ENCODE measurements around the gene SUFU. TPM values are rescaled to one million over a fixed set of nuclear protein-coding genes. Genes with fewer than 3 reads are reported as not detected.

SUFU gene
- polyA plus RNA-seq, 1 experiment, result 8.5 TPM

- Histone ChIP-seq H3K27me3 (ENCODE audit: control insufficient read depth, insufficient read depth, low read length) (no peaks in the 10 kb centered on the region), H3K4me3 (ENCODE audit: low read depth, low read length) (no peak overlapping the region), H3K36me3 (ENCODE audit: control insufficient read depth, insufficient read depth, low read length) (peaks cover 13% of the 10 kb centered on the region)
- POLR2A ChIA-PET, result no interaction called here
- DNase-seq (ENCODE audit: low read depth), result no peak
- CTCF ChIA-PET, result interaction anchor here (0.6 to 3.5 kb wide), 16 partner anchors 8 to 119 kb away, joined by 3 to 20 read pairs (median 4); partner anchors contain the start of gene SUFU
- TF ChIP-seq CTCF (IDR thresholded peaks at IDR 0.05; ENCODE audit: insufficient read depth, low read depth, low read length), result no peak
These were observed 93.6 kb downstream of the SUFU start for GRCh38 chr10:102597131-102597991.

GRCh38 chr10:102598243-102598642 lies 94.5 kb downstream of the SUFU start:
- TF ChIP-seq CTCF (IDR thresholded peaks at IDR 0.05; ENCODE audit: insufficient read depth, low read depth, low read length), result no peak
- Histone ChIP-seq H3K4me3 (ENCODE audit: low read depth, low read length) (no peak overlapping the region), H3K36me3 (ENCODE audit: control insufficient read depth, insufficient read depth, low read length) (peaks cover 13% of the 10 kb centered on the region), H3K27me3 (ENCODE audit: control insufficient read depth, insufficient read depth, low read length) (no peaks in the 10 kb centered on the region)
- POLR2A ChIA-PET, result no interaction called here
- no peak for DNase-seq (ENCODE audit: low read depth)
- CTCF ChIA-PET, result interaction anchor here (1.0 to 2.9 kb wide), 5 partner anchors 10 to 120 kb away, joined by 3 to 20 read pairs (median 4); no protein-coding TSS in a partner anchor

- Histone ChIP-seq H3K27me3 (ENCODE audit: control insufficient read depth, insufficient read depth, low read length) (no peaks in the 10 kb centered on the region), H3K4me3 (ENCODE audit: low read depth, low read length) (no peak overlapping the region), H3K36me3 (ENCODE audit: control insufficient read depth, insufficient read depth, low read length) (peaks cover 11% of the 10 kb centered on the region)
- no peak for DNase-seq (ENCODE audit: low read depth)
- ChIA-PET POLR2A (no interaction called here), CTCF (interaction anchor here (0.7 to 1.4 kb wide), 3 partner anchors 16 to 96 kb away, joined by 3 to 4 read pairs (median 3); partner anchors contain the start of genes SUFU and TRIM8)
- no peak for TF ChIP-seq CTCF (IDR thresholded peaks at IDR 0.05; ENCODE audit: insufficient read depth, low read depth, low read length)
These were observed 96.0 kb downstream of the SUFU start for GRCh38 chr10:102599565-102600327.

GRCh38 chr10:102600816-102601215 lies 97.0 kb downstream of the SUFU start:
- H3K27me3 ChIP-seq (ENCODE audit: control insufficient read depth, insufficient read depth, low read length), result no peaks in the 10 kb centered on the region
- POLR2A ChIA-PET, result no interaction called here
- no peak overlapping the region for H3K4me3 ChIP-seq (ENCODE audit: low read depth, low read length)
- no peak for DNase-seq (ENCODE audit: low read depth)
- no peak for TF ChIP-seq CTCF (IDR thresholded peaks at IDR 0.05; ENCODE audit: insufficient read depth, low read depth, low read length)
- CTCF ChIA-PET, result interaction anchor here (0.7 to 1.9 kb wide), 4 partner anchors 9 to 97 kb away, joined by 3 to 5 read pairs (median 4); partner anchors contain the start of genes SUFU and TRIM8
- peaks cover 11% of the 10 kb centered on the region for H3K36me3 ChIP-seq (ENCODE audit: control insufficient read depth, insufficient read depth, low read length)

GRCh38 chr10:102601639-102602038 lies 97.9 kb downstream of the SUFU start:
- TF ChIP-seq CTCF (IDR thresholded peaks at IDR 0.05; ENCODE audit: insufficient read depth, low read depth, low read length), result no peak

More at GRCh38 chr10:102601639-102602038, 97.9 kb downstream of the SUFU start:
- DNase-seq (ENCODE audit: low read depth), result no peak
- POLR2A ChIA-PET, result no interaction called here
- CTCF ChIA-PET, result interaction anchor here (1.5 to 2.2 kb wide), 4 partner anchors 10 to 98 kb away, joined by 5 to 7 read pairs (median 7); partner anchors contain the start of gene SUFU
- Histone ChIP-seq H3K36me3 (ENCODE audit: control insufficient read depth, insufficient read depth, low read length) (peaks cover 11% of the 10 kb centered on the region), H3K27me3 (ENCODE audit: control insufficient read depth, insufficient read depth, low read length) (no peaks in the 10 kb centered on the region), H3K4me3 (ENCODE audit: low read depth, low read length) (no peak overlapping the region)

All from BJ (cell line).